ENCODE results near the gene AIP.

AIP gene

DNA sequence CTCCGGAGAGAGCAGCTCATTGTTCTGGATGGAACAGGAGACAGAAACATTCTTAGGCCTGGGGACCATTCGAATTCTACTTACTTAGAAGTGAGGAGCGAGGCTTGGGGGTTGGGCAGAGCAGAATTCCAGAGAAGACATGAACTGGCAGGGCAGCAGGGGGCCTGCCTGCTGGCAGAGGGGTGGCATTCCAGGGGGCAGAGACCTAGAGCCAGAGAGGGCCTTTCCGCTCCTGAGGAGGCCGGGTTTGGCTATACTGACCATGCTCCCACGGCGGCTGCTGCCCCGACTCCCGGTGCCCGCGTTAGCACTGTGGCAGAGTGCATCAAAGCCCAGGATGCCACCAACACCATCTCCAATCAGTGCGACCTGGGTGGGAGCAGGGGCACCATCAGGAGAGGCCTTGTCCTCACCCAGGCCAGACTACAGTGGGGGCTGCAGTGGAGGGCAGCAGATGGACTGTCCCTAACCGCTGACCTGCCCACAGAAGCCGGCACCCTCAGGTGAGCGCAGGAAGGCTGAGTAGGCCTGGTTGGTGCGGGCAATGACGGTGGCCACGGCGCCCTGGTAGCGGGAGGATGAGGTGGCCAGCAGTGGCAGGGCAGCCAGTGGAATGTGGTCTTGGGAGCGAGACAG is 14.9 kb downstream of the AIP start:
- H3K9me3 ChIP-seq (ENCODE audit: control insufficient read depth, low read length) = no peaks in the 10 kb centered on the region
- no peak overlapping the region for H3K4me3 ChIP-seq (ENCODE audit: low read depth, low read length)
- no peaks in the 10 kb centered on the region for H3K4me1 ChIP-seq
- H3K9ac ChIP-seq = no peak overlapping the region
- no peaks in the 10 kb centered on the region for H3K36me3 ChIP-seq (ENCODE audit: control insufficient read depth, insufficient read depth, low read length)
- no peaks in the 10 kb centered on the region for H3K27me3 ChIP-seq (ENCODE audit: control insufficient read depth, insufficient read depth, low read length)
- no peak overlapping the region for H2AFZ ChIP-seq
- no peaks in the 10 kb centered on the region for H3K79me2 ChIP-seq
- H3K4me2 ChIP-seq (ENCODE audit: low read length) = no peak overlapping the region
- no peak overlapping the region for H3K27ac ChIP-seq
- no peak for TF ChIP-seq CTCF (IDR thresholded peaks at IDR 0.05)

- no peaks in the 10 kb centered on the region for H3K36me3 ChIP-seq (ENCODE audit: control insufficient read depth, insufficient read depth, low read length)
- no peak for TF ChIP-seq CTCF (IDR thresholded peaks at IDR 0.05)
- no peak overlapping the region for H3K27ac ChIP-seq
These were observed 15.7 kb downstream of the AIP start for GRCh38 chr11:67498544-67498972.

DNA sequence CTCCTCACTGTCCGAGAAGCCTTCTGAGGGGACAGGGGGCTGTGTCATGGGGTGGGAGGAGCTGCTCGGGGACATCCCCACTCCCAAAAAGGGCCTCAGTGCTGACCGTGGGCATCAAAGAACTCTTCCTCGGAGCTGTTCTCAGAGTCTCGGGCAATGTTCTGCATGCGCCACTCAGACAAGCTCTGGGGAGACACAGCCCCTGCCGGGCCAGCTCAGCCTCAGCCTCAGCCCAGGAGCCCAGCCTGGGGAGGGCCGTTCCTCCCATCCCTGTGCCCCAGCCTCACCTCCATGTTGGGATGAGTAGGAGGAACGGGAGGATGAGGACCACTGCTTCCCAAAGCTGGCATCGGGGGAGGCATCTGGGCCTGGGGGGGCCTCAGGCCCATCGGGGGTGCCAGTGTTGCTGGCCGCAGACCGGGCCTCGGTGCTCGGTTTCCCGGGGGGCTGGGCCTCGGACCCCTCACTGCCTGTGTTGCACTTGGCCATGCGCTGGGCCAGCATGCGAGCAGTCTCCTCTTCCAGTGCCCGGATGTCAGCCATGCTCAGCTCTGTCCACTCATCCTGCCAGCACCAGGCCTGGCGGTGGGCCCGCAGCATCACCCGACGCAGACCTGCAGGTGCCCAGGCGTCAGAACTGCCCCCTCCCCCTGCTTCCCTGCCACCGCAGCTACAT is 17.1 kb downstream of the AIP start:
- H3K4me3 ChIP-seq (ENCODE audit: low read depth, low read length) = no peak overlapping the region
- H3K27me3 ChIP-seq (ENCODE audit: control insufficient read depth, insufficient read depth, low read length) = no peaks in the 10 kb centered on the region
- no peak overlapping the region for H3K9ac ChIP-seq
- H2AFZ ChIP-seq = no peak overlapping the region
- no peaks in the 10 kb centered on the region for H3K9me3 ChIP-seq (ENCODE audit: control insufficient read depth, low read length)
- no peaks in the 10 kb centered on the region for H3K79me2 ChIP-seq
- H3K36me3 ChIP-seq (ENCODE audit: control insufficient read depth, insufficient read depth, low read length) = no peaks in the 10 kb centered on the region
- no peak for TF ChIP-seq CTCF (IDR thresholded peaks at IDR 0.05)
- no peaks in the 10 kb centered on the region for H3K4me1 ChIP-seq
- no peak overlapping the region for H3K4me2 ChIP-seq (ENCODE audit: low read length)
- no peak overlapping the region for H3K27ac ChIP-seq

More at GRCh38 chr11:67498544-67498972, 15.7 kb downstream of the AIP start:
- no peak overlapping the region for H2AFZ ChIP-seq
- H3K9ac ChIP-seq = no peak overlapping the region
- no peaks in the 10 kb centered on the region for H3K27me3 ChIP-seq (ENCODE audit: control insufficient read depth, insufficient read depth, low read length)
- no peaks in the 10 kb centered on the region for H3K4me1 ChIP-seq
- H3K9me3 ChIP-seq (ENCODE audit: control insufficient read depth, low read length) = no peaks in the 10 kb centered on the region
- H3K4me2 ChIP-seq (ENCODE audit: low read length) = no peak overlapping the region
- no peak overlapping the region for H3K4me3 ChIP-seq (ENCODE audit: low read depth, low read length)
- H3K79me2 ChIP-seq = no peaks in the 10 kb centered on the region

DNA sequence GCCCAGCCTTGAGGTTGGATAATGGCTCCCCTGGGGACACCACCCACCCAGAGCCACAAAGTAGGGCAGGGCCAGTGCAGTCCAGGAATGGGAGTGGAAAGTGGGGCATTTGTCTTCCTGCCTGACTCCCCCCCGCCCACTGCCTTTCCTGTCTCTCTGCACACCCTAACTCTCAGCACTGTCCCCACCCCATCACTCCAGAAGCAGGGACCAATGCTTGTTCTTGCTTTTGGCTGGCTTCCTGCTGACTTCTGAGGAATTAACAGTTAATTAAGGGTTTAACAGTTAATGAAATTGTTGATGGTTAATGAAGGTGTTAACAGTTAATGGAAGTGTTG is 17.6 kb downstream of the AIP start:
- Histone ChIP-seq H3K79me2 (no peaks in the 10 kb centered on the region), H3K27me3 (ENCODE audit: control insufficient read depth, insufficient read depth, low read length) (no peaks in the 10 kb centered on the region), H3K27ac (no peak overlapping the region), H3K4me1 (peaks cover 2% of the 10 kb centered on the region), H3K4me2 (ENCODE audit: low read length) (no peak overlapping the region), H3K9ac (no peak overlapping the region), H3K36me3 (ENCODE audit: control insufficient read depth, insufficient read depth, low read length) (no peaks in the 10 kb centered on the region), H2AFZ (no peak overlapping the region), H3K9me3 (ENCODE audit: control insufficient read depth, low read length) (no peaks in the 10 kb centered on the region), H3K4me3 (ENCODE audit: low read depth, low read length) (no peak overlapping the region)
- TF ChIP-seq CTCF (IDR thresholded peaks at IDR 0.05) = no peak
